Calu3 (cell line): ENCODE results near the gene CNTNAP2. TPM values are rescaled to one million over a fixed set of nuclear protein-coding genes. Genes with fewer than 3 reads are reported as not detected.

Experiments
- BruUV-seq: library from RNA; stranded (reverse); fragments of 400-500 nt; replicated peaks from 2 replicates; lab custom pipeline; 2021; lab: Mats Ljungman, UMichigan
- CTCF ChIA-PET: fragments of 300-600 bp; sonication (Branson Sonifier 250); formaldehyde crosslinking; loops from one replicate; lab custom pipeline; 2022; ENCODE audit warnings: antibody characterized with exemption; lab: Charles Lee
- DNase-seq: peaks from one replicate; pipeline ENCODE4 v3.0.0; 2022
- H3K27ac Mint-ChIP-seq: one replicate; pipeline ENCODE4 v1.8.0; 2022; ENCODE audit warnings: mixed read lengths; ENCODE audit not compliant: unreplicated experiment
- H3K27me3 Mint-ChIP-seq: one replicate; pipeline ENCODE4 v1.8.0; 2022; ENCODE audit warnings: mixed read lengths; ENCODE audit not compliant: unreplicated experiment
- H3K36me3 Mint-ChIP-seq: one replicate; pipeline ENCODE4 v1.8.0; 2022; ENCODE audit warnings: mild to moderate bottlenecking, moderate library complexity, mixed read lengths; ENCODE audit not compliant: insufficient read depth, unreplicated experiment
- H3K4me1 Mint-ChIP-seq: one replicate; pipeline ENCODE4 v1.8.0; 2022; ENCODE audit warnings: mild to moderate bottlenecking, low read depth, mixed read lengths; ENCODE audit not compliant: unreplicated experiment
- H3K4me3 Mint-ChIP-seq: one replicate; pipeline ENCODE4 v1.8.0; 2022; ENCODE audit warnings: mild to moderate bottlenecking, low read depth, moderate library complexity, mixed read lengths; ENCODE audit not compliant: unreplicated experiment
- H3K9me3 Mint-ChIP-seq: one replicate; pipeline ENCODE4 v1.8.0; 2022; ENCODE audit warnings: low read depth, mixed read lengths; ENCODE audit not compliant: unreplicated experiment
- intact Hi-C: fragments of 100-400 bp; cut with micrococcal nuclease; formaldehyde crosslinking; loops from one replicate; pipeline ENCODE4 v1.10.0; 2022; ENCODE audit not compliant: unreplicated experiment
- total RNA-seq: library from RNA; stranded (reverse); gene quantifications from 2 replicates; pipeline ENCODE4 v1.2.3, GENCODE V29; 2022
- TF ChIP-seq, protein P1 (sequence below): fragments of 200-600 bp; IDR thresholded peaks from one replicate; pipeline ENCODE4 v1.8.0; 2022; ENCODE audit warnings: antibody characterized with exemption; ENCODE audit not compliant: unreplicated experiment

Gene CNTNAP2
- total RNA-seq, 1 experiment from 2014 or later: 1.1 TPM

DNA sequence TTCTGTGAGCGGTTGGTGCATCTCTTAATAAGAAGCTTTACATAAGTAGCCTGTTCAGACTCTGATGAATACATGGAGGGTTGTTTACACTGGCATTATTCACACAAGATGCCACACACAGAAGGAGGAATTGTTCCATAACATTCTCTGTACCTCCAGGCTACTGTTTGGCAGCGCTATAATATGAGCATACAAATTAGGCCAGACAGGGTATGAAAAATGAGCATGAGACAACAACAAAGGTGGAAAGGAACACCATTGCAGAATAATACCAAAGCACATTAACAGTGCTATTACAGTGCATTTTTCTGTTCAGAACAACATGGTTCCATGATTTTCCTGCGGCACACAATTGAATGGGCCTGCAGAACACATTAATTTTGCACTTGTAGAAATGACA lies 2056.8 kb downstream of the CNTNAP2 start:
- Mint-ChIP-seq H3K4me3 (no peak overlapping the region), H3K9me3 (peaks cover 2% of the 10 kb centered on the region), H3K4me1 (no peaks in the 10 kb centered on the region), H3K36me3 (no peaks in the 10 kb centered on the region), H3K27ac (no peak overlapping the region), H3K27me3 (no peaks in the 10 kb centered on the region)
- DNase-seq: no peak
- BruUV-seq: no TSS peak
- TF ChIP-seq, protein P1, sequence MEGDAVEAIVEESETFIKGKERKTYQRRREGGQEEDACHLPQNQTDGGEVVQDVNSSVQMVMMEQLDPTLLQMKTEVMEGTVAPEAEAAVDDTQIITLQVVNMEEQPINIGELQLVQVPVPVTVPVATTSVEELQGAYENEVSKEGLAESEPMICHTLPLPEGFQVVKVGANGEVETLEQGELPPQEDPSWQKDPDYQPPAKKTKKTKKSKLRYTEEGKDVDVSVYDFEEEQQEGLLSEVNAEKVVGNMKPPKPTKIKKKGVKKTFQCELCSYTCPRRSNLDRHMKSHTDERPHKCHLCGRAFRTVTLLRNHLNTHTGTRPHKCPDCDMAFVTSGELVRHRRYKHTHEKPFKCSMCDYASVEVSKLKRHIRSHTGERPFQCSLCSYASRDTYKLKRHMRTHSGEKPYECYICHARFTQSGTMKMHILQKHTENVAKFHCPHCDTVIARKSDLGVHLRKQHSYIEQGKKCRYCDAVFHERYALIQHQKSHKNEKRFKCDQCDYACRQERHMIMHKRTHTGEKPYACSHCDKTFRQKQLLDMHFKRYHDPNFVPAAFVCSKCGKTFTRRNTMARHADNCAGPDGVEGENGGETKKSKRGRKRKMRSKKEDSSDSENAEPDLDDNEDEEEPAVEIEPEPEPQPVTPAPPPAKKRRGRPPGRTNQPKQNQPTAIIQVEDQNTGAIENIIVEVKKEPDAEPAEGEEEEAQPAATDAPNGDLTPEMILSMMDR: no peak
- CTCF ChIA-PET: no interaction called here
- intact Hi-C loops: no loop called here

DNA sequence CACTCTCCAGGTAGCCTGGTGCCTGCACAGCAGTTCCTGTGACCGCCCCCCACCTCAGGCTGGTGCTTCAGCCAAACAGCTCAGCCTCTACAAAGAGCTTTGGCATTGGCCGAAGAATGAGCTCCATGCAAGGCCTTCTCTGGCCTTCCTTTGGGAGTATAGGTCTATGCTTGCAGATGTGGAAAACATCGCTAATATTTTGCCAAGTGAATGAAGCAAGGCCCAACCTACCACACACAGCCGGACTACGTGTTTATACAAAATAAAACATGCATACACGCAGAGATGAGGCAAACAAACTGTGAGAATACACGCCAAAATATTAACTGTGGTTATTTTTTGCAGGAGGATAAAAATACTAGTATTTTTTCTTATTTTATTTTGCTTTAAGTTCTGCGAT lies 2057.8 kb downstream of the CNTNAP2 start:
- no peak for DNase-seq
- Mint-ChIP-seq H3K27me3 (no peaks in the 10 kb centered on the region), H3K9me3 (peaks cover 2% of the 10 kb centered on the region), H3K4me1 (no peaks in the 10 kb centered on the region), H3K36me3 (no peaks in the 10 kb centered on the region), H3K4me3 (no peak overlapping the region), H3K27ac (no peak overlapping the region)
- CTCF ChIA-PET: no interaction called here
- intact Hi-C loops: no loop called here
- no TSS peak for BruUV-seq
- TF ChIP-seq, protein P1: no peak

DNA sequence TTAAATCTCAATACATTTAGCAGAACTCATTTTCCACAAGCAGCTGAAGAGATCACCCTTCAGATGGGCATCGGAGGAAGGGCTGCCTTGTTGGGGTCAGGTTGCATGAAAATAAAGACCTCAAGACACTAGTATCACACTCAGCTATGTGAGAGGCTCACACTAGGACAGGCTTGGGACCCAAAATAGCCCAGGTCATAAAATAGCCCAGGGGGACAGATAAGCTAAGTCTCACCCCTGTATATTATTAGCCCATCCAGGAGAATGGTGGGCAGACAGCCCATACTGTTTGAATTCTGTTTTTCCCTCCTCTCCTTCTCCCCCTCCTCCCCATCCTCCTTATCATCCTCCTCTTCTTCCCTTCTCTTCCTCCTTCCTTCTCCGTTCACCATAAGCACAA lies 2058.9 kb downstream of the CNTNAP2 start:
- no TSS peak for BruUV-seq
- Mint-ChIP-seq H3K4me1 (no peaks in the 10 kb centered on the region), H3K27ac (no peak overlapping the region), H3K4me3 (no peak overlapping the region), H3K9me3 (peaks cover 5% of the 10 kb centered on the region), H3K27me3 (no peaks in the 10 kb centered on the region), H3K36me3 (no peaks in the 10 kb centered on the region)
- TF ChIP-seq, protein P1: no peak
- no peak for DNase-seq
- CTCF ChIA-PET: interaction anchor here (0.6 kb wide), 1 partner anchor 452 kb away, joined by 4 read pairs; no protein-coding TSS in a partner anchor
- intact Hi-C loops: no loop called here

DNA sequence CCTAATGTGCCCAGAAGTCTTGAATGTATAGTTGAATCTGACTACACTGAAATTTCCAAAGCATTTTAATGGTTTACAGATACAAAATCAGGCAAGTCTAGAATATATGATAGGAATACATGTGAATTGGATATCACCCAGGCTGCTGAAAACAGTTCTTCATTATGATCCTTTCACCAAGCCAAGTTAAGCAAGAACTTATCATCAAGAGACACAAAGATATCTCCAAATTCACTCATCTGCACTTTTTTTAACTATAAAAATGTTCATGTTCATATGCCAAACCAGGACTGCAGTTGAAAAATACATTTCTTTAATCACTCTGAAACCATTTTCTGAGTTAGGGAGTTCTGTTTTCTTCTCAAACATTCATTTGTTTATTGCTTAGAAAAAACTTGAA lies 2061.4 kb downstream of the CNTNAP2 start:
- CTCF ChIA-PET: no interaction called here
- no peak overlapping the region for H3K4me3 Mint-ChIP-seq
- intact Hi-C loops: no loop called here
- no peak overlapping the region for H3K27ac Mint-ChIP-seq
- H3K9me3 Mint-ChIP-seq: peaks cover 5% of the 10 kb centered on the region
- TF ChIP-seq, protein P1: no peak
- no TSS peak for BruUV-seq
- H3K27me3 Mint-ChIP-seq: no peaks in the 10 kb centered on the region
- DNase-seq: no peak
- H3K36me3 Mint-ChIP-seq: no peaks in the 10 kb centered on the region
- no peaks in the 10 kb centered on the region for H3K4me1 Mint-ChIP-seq
